ENCODE data around the gene PIK3R6. TPM values are rescaled to one million over a fixed set of nuclear protein-coding genes. Genes with fewer than 3 reads are reported as not detected.

The PIK3R6 gene
- total RNA-seq, 2 donors from 2014 or later = 0.67 to 0.83 TPM

DNA sequence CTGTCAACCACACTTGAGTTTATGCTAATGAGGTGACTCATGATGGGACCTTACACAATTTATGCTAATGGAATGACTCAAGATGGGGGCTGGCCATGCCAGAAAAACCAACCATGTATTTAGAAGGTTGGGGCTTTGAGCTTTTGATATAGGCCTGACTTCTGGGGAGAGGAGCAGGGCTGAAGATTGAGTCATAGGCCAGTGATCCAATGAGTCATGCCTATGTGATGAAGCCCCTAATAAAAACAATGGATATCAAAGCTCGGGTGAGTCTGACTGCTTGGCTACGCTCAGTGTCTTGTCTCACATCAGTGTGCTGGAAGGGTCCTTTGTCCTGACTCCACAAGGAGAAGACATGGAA, 75.6 kb downstream of the PIK3R6 start:
- H3K9me3 ChIP-seq (ENCODE audit: control insufficient read depth, low read length, poor library complexity, severe bottlenecking) = no peaks in the 10 kb centered on the region
- ATAC-seq = no peak
- Mint-ChIP-seq H3K27ac (no peak overlapping the region), H3K27me3 (peaks cover 28% of the 10 kb centered on the region), H3K4me1 (peaks cover 3% of the 10 kb centered on the region), H3K4me3 (no peak overlapping the region), H3K36me3 (ENCODE audit: low read depth) (peaks cover 2% of the 10 kb centered on the region)
- no peak for DNase-seq

DNA sequence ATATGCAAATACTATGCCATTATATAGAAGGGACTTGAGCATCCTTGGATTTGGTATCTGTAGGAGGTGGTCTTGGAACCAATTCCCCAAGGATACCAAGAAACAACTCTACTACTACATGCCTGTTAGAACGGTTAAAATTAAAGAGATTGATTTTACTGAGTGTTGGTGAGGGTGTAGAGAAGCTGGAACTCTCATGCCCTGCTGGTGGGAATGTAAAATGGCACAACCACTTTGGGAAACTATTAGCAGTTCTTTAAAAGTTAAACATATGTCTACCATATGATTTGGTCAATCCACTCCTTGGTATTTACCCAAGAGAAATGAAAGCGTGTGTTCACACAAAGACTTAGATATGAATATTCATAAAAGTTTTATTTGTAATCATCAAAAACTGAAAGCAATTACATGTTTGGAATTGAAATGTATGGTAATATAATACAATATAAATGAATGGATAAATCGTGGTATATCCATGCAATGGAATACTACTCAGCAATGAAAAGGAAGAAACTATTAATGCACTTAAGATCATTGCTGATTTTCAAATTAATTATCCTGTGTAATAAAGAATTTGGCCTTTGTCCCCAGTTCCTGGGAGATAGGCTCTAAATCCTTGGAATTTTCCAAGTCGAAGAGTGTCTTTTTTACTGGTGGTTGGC, 76.1 kb downstream of the PIK3R6 start:
- no peaks in the 10 kb centered on the region for H3K9me3 ChIP-seq (ENCODE audit: control insufficient read depth, low read length, poor library complexity, severe bottlenecking)
- peaks cover 26% of the 10 kb centered on the region for H3K27me3 Mint-ChIP-seq
- DNase-seq = no peak
- H3K4me1 Mint-ChIP-seq = peaks cover 3% of the 10 kb centered on the region
- no peak overlapping the region for H3K4me3 Mint-ChIP-seq
- no peak overlapping the region for H3K27ac Mint-ChIP-seq
- ATAC-seq = no peak
- peaks cover 2% of the 10 kb centered on the region for H3K36me3 Mint-ChIP-seq (ENCODE audit: low read depth)

DNA sequence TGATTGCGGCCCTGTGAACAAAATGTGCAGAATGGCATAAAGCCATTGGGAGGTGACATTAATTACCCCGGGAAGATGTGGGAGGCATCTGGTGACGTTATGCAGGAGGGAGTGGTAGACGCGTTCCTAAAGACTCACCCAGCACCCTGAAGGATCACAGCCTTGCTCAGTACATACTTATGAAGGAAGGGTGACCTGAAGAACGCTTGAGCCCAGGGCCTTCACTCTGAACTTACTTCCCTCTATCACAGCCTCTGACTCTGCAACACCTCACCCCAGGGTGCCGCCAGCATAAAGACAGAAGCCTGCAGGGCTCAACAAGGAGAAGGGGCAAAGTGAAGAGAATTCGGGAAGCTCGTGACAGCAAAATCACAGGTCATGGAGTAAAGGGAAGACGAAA, 77.7 kb downstream of the PIK3R6 start:
- Mint-ChIP-seq H3K4me3 (no peak overlapping the region), H3K4me1 (peaks cover 3% of the 10 kb centered on the region), H3K27me3 (peaks cover 20% of the 10 kb centered on the region), H3K27ac (no peak overlapping the region), H3K36me3 (ENCODE audit: low read depth) (peaks cover 2% of the 10 kb centered on the region)
- no peaks in the 10 kb centered on the region for H3K9me3 ChIP-seq (ENCODE audit: control insufficient read depth, low read length, poor library complexity, severe bottlenecking)
- ATAC-seq (no peak), DNase-seq (no peak)

DNA sequence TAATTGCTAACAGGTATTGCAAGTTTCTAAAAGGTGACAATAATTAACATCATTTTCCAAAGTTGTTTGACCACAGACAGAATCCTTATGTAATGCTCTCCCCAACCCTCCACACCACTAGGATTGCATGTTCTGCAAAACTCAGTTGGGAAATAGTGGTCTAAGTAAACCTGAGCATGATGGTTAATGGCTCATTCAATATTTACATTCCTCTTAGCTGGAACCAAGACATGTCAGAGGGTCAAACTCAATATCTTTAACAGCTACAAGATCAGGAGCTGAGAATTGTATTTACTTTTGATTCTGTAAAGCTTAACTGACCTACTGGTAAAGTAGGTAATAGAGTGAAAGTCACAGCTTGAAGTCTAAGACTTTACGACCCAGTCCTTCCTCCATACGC, 78.5 kb downstream of the PIK3R6 start:
- H3K27ac Mint-ChIP-seq = no peak overlapping the region
- peaks cover 3% of the 10 kb centered on the region for H3K4me1 Mint-ChIP-seq
- DNase-seq (no peak), ATAC-seq (no peak)
- peaks cover 20% of the 10 kb centered on the region for H3K27me3 Mint-ChIP-seq
- no peak overlapping the region for H3K4me3 Mint-ChIP-seq
- H3K36me3 Mint-ChIP-seq (ENCODE audit: low read depth) = peaks cover 2% of the 10 kb centered on the region
- H3K9me3 ChIP-seq (ENCODE audit: control insufficient read depth, low read length, poor library complexity, severe bottlenecking) = no peaks in the 10 kb centered on the region

DNA sequence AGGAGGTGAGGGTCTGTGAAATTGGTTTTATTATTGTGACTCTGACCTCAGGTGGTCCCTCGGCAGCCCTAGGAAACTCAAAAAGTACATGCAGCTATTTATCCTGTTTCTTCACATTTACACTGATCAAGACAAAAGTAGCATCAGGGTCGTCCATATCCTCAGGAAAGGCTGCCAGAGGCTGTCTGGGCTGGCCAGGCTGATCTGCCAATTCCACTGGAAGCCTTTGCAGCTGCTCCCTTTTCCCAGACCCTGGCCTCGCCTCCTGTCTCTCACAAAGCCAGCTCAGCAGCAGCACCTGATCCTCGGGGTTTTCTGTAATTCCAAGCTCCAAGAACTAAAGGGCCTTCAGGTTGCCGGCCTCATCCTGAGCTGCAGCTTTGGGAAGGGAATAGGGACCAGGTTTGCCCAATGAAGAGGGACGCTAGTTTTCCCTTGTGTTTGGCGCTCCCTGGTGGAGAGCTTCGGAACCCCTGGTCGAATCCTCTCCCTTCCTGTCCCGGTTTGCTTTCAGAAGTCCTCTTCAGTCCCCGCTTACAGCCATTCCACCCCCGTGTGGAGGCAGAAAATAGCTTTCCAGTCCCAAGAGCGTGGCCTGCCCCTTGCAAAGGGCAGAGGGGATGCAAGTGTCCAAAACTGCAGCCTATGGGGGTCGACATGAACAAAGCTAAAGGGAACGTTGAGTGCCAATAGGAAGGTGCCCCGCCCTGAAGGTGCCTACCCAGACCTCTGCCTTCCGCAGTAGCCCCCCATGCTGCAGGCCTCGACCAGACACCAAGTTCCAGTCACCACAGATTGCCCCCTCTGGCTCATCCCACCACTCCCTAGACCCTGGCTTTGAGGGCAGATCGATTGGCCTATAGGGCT, 81.7 kb downstream of the PIK3R6 start:
- peak; percentile 31 to 41 (median 33) for DNase-seq
- ATAC-seq = peak; percentile 56
- H3K9me3 ChIP-seq (ENCODE audit: control insufficient read depth, low read length, poor library complexity, severe bottlenecking) = no peaks in the 10 kb centered on the region
- Mint-ChIP-seq H3K27me3 (peaks cover 20% of the 10 kb centered on the region), H3K4me3 (no peak overlapping the region), H3K36me3 (ENCODE audit: low read depth) (peaks cover 2% of the 10 kb centered on the region), H3K4me1 (peaks cover 3% of the 10 kb centered on the region), H3K27ac (no peak overlapping the region)

DNA sequence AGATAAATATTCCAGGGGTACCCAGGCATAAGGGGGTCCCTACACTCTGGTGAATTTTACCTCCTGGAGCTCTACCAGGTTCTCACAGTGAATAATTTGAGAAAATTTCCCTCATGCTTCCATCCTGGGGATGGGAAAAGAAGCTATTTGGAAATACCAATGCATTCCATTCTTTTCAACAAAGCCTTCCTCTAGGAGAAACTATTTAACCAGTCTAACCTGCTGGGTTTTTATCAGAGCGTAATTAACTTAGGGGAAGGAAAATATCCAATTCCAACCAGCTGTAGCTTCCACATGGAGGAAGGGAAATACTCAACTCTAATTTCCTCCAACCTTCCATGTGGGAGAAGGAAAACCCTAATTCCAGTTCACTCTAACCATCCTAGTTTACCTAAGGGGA, 85.3 kb downstream of the PIK3R6 start:
- no peaks in the 10 kb centered on the region for H3K9me3 ChIP-seq (ENCODE audit: control insufficient read depth, low read length, poor library complexity, severe bottlenecking)
- ATAC-seq (no peak), DNase-seq (no peak)
- Mint-ChIP-seq H3K27ac (no peak overlapping the region), H3K4me1 (no peaks in the 10 kb centered on the region), H3K27me3 (no peaks in the 10 kb centered on the region), H3K4me3 (no peak overlapping the region), H3K36me3 (ENCODE audit: low read depth) (peaks cover 2% of the 10 kb centered on the region)

DNA sequence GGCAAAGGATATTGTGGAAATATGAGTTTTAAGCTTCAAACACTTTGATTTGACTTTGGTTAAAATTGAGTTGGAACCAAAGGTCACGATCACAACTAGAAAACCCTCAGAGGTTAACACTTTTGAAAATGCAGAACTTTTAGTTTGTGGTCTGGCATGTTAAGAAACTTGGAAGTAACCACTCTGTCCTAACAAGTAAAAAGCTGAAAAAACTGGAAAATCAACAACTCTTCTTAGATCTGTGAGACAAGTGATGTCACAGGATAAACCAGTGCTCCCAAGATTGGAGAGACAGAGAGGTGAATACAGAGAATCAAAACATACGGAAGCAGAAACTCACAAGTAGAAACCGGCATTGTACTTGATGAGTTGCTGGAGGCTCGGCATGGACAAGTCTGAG, 85.7 kb downstream of the PIK3R6 start:
- H3K4me1 Mint-ChIP-seq = no peaks in the 10 kb centered on the region
- no peak overlapping the region for H3K27ac Mint-ChIP-seq
- H3K9me3 ChIP-seq (ENCODE audit: control insufficient read depth, low read length, poor library complexity, severe bottlenecking) = no peaks in the 10 kb centered on the region
- H3K4me3 Mint-ChIP-seq = no peak overlapping the region
- H3K27me3 Mint-ChIP-seq = peaks cover 2% of the 10 kb centered on the region
- H3K36me3 Mint-ChIP-seq (ENCODE audit: low read depth) = peaks cover 2% of the 10 kb centered on the region
- no peak for ATAC-seq
- DNase-seq = no peak

DNA sequence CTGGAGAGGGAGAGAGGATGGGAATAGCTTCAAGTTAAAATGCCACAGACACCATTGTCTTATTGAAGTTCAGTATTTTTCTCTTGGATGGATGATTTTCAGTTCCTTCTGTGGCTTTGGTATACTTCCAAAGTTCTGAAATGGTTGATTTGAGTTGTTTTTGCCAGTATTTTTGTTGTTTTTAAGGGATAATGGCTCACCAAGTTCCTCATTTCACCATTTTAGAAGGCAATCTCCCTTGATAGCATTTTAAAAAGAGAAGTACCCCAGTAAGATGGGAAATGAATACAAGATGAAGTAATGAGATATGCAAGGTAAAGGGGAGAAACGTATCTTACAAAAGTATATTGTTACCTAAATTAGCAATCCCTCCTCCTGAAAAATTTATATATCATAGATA, 90.6 kb downstream of the PIK3R6 start:
- ATAC-seq = no peak
- peaks cover 2% of the 10 kb centered on the region for H3K36me3 Mint-ChIP-seq (ENCODE audit: low read depth)
- no peak overlapping the region for H3K4me3 Mint-ChIP-seq
- H3K4me1 Mint-ChIP-seq = no peaks in the 10 kb centered on the region
- no peak overlapping the region for H3K27ac Mint-ChIP-seq
- no peak for DNase-seq
- peaks cover 30% of the 10 kb centered on the region for H3K27me3 Mint-ChIP-seq
- H3K9me3 ChIP-seq (ENCODE audit: control insufficient read depth, low read length, poor library complexity, severe bottlenecking) = no peaks in the 10 kb centered on the region

DNA sequence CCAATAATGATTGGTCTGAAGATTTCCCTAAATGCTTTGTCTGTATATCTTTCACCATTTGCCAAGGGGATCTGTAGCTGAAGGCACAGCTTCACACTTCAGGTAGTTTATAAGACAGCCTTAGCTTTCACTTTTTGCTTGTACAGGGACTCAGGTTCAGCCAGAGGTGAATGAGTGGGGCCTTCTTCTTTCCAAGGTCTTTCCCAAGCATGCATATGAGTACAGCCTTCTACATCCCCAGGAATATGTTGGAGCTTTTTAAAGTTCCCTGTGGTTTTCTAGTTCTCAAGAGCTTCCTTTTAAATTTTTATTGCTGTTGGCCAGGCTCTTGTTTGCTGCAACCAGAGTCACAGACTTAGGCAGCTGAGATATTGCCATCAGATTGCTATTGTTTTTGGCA, 91.2 kb downstream of the PIK3R6 start:
- ATAC-seq (no peak), DNase-seq (no peak)
- Mint-ChIP-seq H3K4me1 (no peaks in the 10 kb centered on the region), H3K27ac (no peak overlapping the region), H3K4me3 (no peak overlapping the region), H3K27me3 (peaks cover 30% of the 10 kb centered on the region), H3K36me3 (ENCODE audit: low read depth) (peaks cover 2% of the 10 kb centered on the region)
- no peaks in the 10 kb centered on the region for H3K9me3 ChIP-seq (ENCODE audit: control insufficient read depth, low read length, poor library complexity, severe bottlenecking)

DNA sequence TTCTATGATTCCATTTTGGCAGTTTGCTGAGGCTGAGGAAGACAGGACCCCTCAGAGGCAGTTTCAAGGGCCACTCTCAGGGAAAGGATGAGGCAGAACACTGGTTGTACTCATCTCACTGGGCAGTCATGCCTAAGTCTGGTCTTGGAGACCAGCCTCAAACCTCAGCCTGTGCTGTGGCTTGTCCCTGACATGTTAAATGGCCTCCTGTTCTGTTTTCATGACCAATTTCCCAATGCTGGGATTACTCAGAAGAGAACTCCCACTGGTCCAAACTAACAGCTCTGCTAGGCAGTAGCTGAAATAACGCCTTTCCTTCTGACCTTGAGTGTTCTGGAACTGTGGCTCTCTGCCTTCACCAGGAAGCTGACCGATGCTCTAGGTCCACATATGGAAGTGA, 100.7 kb downstream of the PIK3R6 start:
- Mint-ChIP-seq H3K36me3 (ENCODE audit: low read depth) (peaks cover 7% of the 10 kb centered on the region), H3K27ac (no peak overlapping the region), H3K4me1 (no peaks in the 10 kb centered on the region), H3K27me3 (peaks cover 42% of the 10 kb centered on the region), H3K4me3 (no peak overlapping the region)
- H3K9me3 ChIP-seq (ENCODE audit: control insufficient read depth, low read length, poor library complexity, severe bottlenecking) = no peaks in the 10 kb centered on the region
- DNase-seq (no peak), ATAC-seq (no peak)

DNA sequence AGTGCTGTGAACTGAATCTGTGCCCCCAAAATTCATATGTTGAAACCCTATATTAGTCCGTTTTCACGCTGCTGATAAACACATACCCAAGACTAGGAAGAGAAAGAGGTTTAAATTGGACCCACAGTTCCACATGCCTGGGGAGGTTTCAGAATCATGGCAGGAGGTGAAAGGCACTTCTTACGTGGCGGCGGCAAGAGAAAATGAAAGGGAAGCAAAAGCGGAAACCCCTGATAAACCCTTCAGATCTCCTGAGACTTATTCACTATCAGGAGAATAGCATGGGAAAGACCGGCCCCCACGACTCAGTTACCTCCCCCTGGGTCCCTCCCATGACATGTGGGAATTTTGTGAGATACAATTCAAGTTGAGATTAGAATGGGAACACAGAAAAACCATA, 105.5 kb downstream of the PIK3R6 start:
- ATAC-seq (no peak), DNase-seq (no peak)
- H3K27me3 Mint-ChIP-seq = peaks cover 51% of the 10 kb centered on the region
- peaks cover 10% of the 10 kb centered on the region for H3K36me3 Mint-ChIP-seq (ENCODE audit: low read depth)
- H3K4me3 Mint-ChIP-seq = no peak overlapping the region
- H3K4me1 Mint-ChIP-seq = peaks cover 3% of the 10 kb centered on the region
- H3K27ac Mint-ChIP-seq = no peak overlapping the region
- no peaks in the 10 kb centered on the region for H3K9me3 ChIP-seq (ENCODE audit: control insufficient read depth, low read length, poor library complexity, severe bottlenecking)

DNA sequence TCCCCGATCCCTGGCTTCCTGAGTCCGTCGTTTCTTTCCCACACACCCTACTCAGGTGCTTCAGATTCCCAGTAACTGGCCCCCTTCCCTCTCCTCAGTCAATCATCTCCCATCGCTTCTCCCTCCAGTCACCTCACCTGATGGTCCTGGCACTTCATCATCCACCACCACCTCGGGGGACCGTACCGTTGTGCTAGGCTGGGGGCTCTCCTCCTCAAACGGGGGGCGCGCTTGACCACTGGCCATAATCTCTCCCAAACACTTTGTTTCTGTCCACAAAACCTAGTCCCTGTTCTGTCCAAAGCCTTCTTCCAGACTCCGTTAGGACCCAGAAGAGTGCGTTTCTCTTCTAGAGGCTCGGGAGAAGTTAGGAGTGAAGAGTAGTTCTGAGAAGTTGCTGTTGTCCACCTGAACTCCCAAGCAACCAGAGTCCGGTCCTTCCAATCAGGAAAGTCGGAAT, 109.3 kb downstream of the PIK3R6 start, which contains the start of gene SPDYE4:
SPDYE4 (minus strand) TSS at position 410 of the 460 bp plus-strand sequence; CDS start at position 246, 164 bp downstream.
- Mint-ChIP-seq H3K36me3 (ENCODE audit: low read depth) (peaks cover 17% of the 10 kb centered on the region), H3K27me3 (peaks cover 71% of the 10 kb centered on the region), H3K4me1 (peaks cover 3% of the 10 kb centered on the region), H3K4me3 (peak within 1 kb of the TSS; percentile 15), H3K27ac (no peak within 1 kb of the TSS)
- ATAC-seq (no peak), DNase-seq (no peak)
- H3K9me3 ChIP-seq (ENCODE audit: control insufficient read depth, low read length, poor library complexity, severe bottlenecking) = no peaks in the 10 kb centered on the region

DNA sequence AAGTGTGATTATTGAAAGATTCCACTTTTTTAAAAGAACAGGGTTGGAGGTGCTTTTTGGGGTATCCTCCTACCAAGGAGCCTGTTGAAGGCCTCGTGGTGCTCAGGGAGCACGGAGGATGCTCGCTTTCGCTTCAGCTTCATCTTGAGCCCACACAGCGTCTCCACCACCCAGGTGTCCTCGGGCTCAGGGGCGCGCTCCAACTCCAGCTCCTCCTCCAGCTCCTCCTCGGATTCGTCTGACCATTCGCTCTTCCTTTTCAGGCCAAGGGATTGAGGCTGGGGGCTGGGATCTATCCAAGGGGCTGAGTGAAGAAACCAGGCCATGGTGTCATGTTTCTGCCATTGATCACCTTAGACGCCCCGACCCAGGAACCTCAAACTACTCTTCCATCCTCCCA, 110.3 kb downstream of the PIK3R6 start:
- H3K9me3 ChIP-seq (ENCODE audit: control insufficient read depth, low read length, poor library complexity, severe bottlenecking) = no peaks in the 10 kb centered on the region
- Mint-ChIP-seq H3K4me1 (peaks cover 3% of the 10 kb centered on the region), H3K27me3 (peaks cover 68% of the 10 kb centered on the region), H3K4me3 (no peak overlapping the region), H3K36me3 (ENCODE audit: low read depth) (peaks cover 17% of the 10 kb centered on the region), H3K27ac (no peak overlapping the region)
- ATAC-seq (no peak), DNase-seq (no peak)
